ENCODE results near the gene ADCK2.
"Not testable (repeated sequence)": the region's sequence is repeated elsewhere in the genome, so short reads cannot be mapped to it uniquely, and the experiment has no call there.

- TF ChIP-seq CTCF (conservative IDR thresholded peaks at IDR 0.05; ENCODE audit: low read length); EZH2phosphoT487 (IDR thresholded peaks at IDR 0.05; ENCODE audit: borderline replicate concordance): not testable (repeated sequence)
Measured at GRCh38 chr7:140708764-140709163, 36.0 kb downstream of the ADCK2 start.

All from Loucy (cell line).